HUES64 (cell line): ENCODE measurements around the gene SMOC2.

Source experiments
- H3K27ac ChIP-seq: 2 replicates; pipeline ENCODE4 v1.7.0; 2013; ENCODE audit warnings: low read depth, low read length, inconsistent platforms
- H3K27me3 ChIP-seq: 2 replicates; pipeline ENCODE4 v1.6.1; 2013; ENCODE audit warnings: mild to moderate bottlenecking, low read length; ENCODE audit not compliant: insufficient read depth
- H3K36me3 ChIP-seq: 2 replicates; pipeline ENCODE4 v1.6.1; 2013; ENCODE audit warnings: mild to moderate bottlenecking, low read length; ENCODE audit not compliant: insufficient read depth
- H3K4me1 ChIP-seq: 2 replicates; pipeline ENCODE4 v1.6.1; 2013; ENCODE audit warnings: mild to moderate bottlenecking, low read length, moderate library complexity; ENCODE audit not compliant: insufficient read depth
- H3K4me3 ChIP-seq: 2 replicates; pipeline ENCODE4 v1.5.1; 2013; ENCODE audit warnings: mild to moderate bottlenecking, low read length, moderate library complexity
- H3K9ac ChIP-seq: 2 replicates; pipeline ENCODE4 v1.6.1; 2013; ENCODE audit warnings: mild to moderate bottlenecking, low read depth, low read length
- H3K9me3 ChIP-seq: 2 replicates; pipeline ENCODE4 v1.6.1; 2013; ENCODE audit warnings: low read depth, low read length; ENCODE audit not compliant: insufficient read depth
- WGBS: fragments of 150-250, 120-280 bp; methylation state at CpG from one replicate; pipeline ENCODE4 v1.1.7; 2013; ENCODE audit warnings: missing lambda C conversion rate; 5-methylcytosine and 5-hydroxymethylcytosine counted together

SMOC2 gene

GRCh38 chr6:168542301-168542700 lies 101.3 kb downstream of the SMOC2 start:
- no peak overlapping the region for H3K9ac ChIP-seq
- no peak overlapping the region for H3K27ac ChIP-seq
- no peak overlapping the region for H3K4me3 ChIP-seq
- H3K9me3 ChIP-seq = no peaks in the 10 kb centered on the region
- H3K4me1 ChIP-seq = peaks cover 21% of the 10 kb centered on the region
- 83% methylated on average over 8 of the region's 8 CpGs for WGBS
- H3K36me3 ChIP-seq = no peaks in the 10 kb centered on the region
- no peaks in the 10 kb centered on the region for H3K27me3 ChIP-seq

GRCh38 chr6:168545428-168545827 lies 104.4 kb downstream of the SMOC2 start:
- Histone ChIP-seq H3K36me3 (no peaks in the 10 kb centered on the region), H3K4me1 (peaks cover 18% of the 10 kb centered on the region), H3K27ac (no peak overlapping the region), H3K9me3 (no peaks in the 10 kb centered on the region), H3K4me3 (no peak overlapping the region), H3K27me3 (no peaks in the 10 kb centered on the region), H3K9ac (no peak overlapping the region)
- 88% methylated on average over 6 of the region's 6 CpGs for WGBS

GRCh38 chr6:168546151-168546550 lies 105.2 kb downstream of the SMOC2 start:
- no peaks in the 10 kb centered on the region for H3K9me3 ChIP-seq
- no peaks in the 10 kb centered on the region for H3K36me3 ChIP-seq
- no peak overlapping the region for H3K27ac ChIP-seq
- H3K4me1 ChIP-seq = peaks cover 13% of the 10 kb centered on the region
- no peak overlapping the region for H3K4me3 ChIP-seq
- WGBS = 89% methylated on average over 1 of the region's 5 CpGs
- no peak overlapping the region for H3K9ac ChIP-seq
- H3K27me3 ChIP-seq = no peaks in the 10 kb centered on the region

GRCh38 chr6:168546730-168547129 lies 105.7 kb downstream of the SMOC2 start:
- no peak overlapping the region for H3K9ac ChIP-seq
- 97% methylated on average over 10 of the region's 10 CpGs for WGBS
- no peak overlapping the region for H3K4me3 ChIP-seq
- peaks cover 7% of the 10 kb centered on the region for H3K4me1 ChIP-seq
- H3K9me3 ChIP-seq = no peaks in the 10 kb centered on the region
- no peaks in the 10 kb centered on the region for H3K27me3 ChIP-seq
- H3K27ac ChIP-seq = no peak overlapping the region
- H3K36me3 ChIP-seq = no peaks in the 10 kb centered on the region

- no peak overlapping the region for H3K4me3 ChIP-seq
- H3K36me3 ChIP-seq = no peaks in the 10 kb centered on the region
- no peak overlapping the region for H3K27ac ChIP-seq
- no peaks in the 10 kb centered on the region for H3K4me1 ChIP-seq
- H3K9me3 ChIP-seq = no peaks in the 10 kb centered on the region
- H3K9ac ChIP-seq = no peak overlapping the region
- no peaks in the 10 kb centered on the region for H3K27me3 ChIP-seq
- 94% methylated on average over 8 of the region's 8 CpGs for WGBS
Measured at GRCh38 chr6:168550326-168550725, 109.3 kb downstream of the SMOC2 start.

GRCh38 chr6:168554472-168554871 lies 113.5 kb downstream of the SMOC2 start:
- H3K27ac ChIP-seq = no peak overlapping the region
- H3K4me1 ChIP-seq = no peaks in the 10 kb centered on the region
- no peaks in the 10 kb centered on the region for H3K9me3 ChIP-seq
- no peak overlapping the region for H3K9ac ChIP-seq
- 94% methylated on average over 10 of the region's 10 CpGs for WGBS
- H3K27me3 ChIP-seq = no peaks in the 10 kb centered on the region
- H3K36me3 ChIP-seq = no peaks in the 10 kb centered on the region
- no peak overlapping the region for H3K4me3 ChIP-seq

GRCh38 chr6:168554898-168555617 lies 114.1 kb downstream of the SMOC2 start:
- H3K4me3 ChIP-seq = no peak overlapping the region
- no peaks in the 10 kb centered on the region for H3K9me3 ChIP-seq
- no peaks in the 10 kb centered on the region for H3K4me1 ChIP-seq
- H3K27me3 ChIP-seq = no peaks in the 10 kb centered on the region
- WGBS = 95% methylated on average over 33 of the region's 33 CpGs
- H3K27ac ChIP-seq = no peak overlapping the region
- no peak overlapping the region for H3K9ac ChIP-seq
- no peaks in the 10 kb centered on the region for H3K36me3 ChIP-seq

- Histone ChIP-seq H3K36me3 (no peaks in the 10 kb centered on the region), H3K27me3 (no peaks in the 10 kb centered on the region), H3K27ac (no peak overlapping the region), H3K9ac (no peak overlapping the region), H3K9me3 (no peaks in the 10 kb centered on the region), H3K4me3 (no peak overlapping the region), H3K4me1 (no peaks in the 10 kb centered on the region)
- WGBS = 96% methylated on average over 41 of the region's 41 CpGs
Measured at GRCh38 chr6:168555618-168556273, 114.8 kb downstream of the SMOC2 start.

GRCh38 chr6:168557512-168557911 lies 116.5 kb downstream of the SMOC2 start:
- no peaks in the 10 kb centered on the region for H3K4me1 ChIP-seq
- no peak overlapping the region for H3K27ac ChIP-seq
- no peaks in the 10 kb centered on the region for H3K27me3 ChIP-seq
- no peaks in the 10 kb centered on the region for H3K36me3 ChIP-seq
- H3K9me3 ChIP-seq = no peaks in the 10 kb centered on the region
- H3K9ac ChIP-seq = no peak overlapping the region
- 95% methylated on average over 8 of the region's 8 CpGs for WGBS
- no peak overlapping the region for H3K4me3 ChIP-seq

- no peak overlapping the region for H3K9ac ChIP-seq
- no peaks in the 10 kb centered on the region for H3K9me3 ChIP-seq
- no peaks in the 10 kb centered on the region for H3K4me1 ChIP-seq
- H3K27ac ChIP-seq = no peak overlapping the region
- no peak overlapping the region for H3K4me3 ChIP-seq
- 95% methylated on average over 20 of the region's 20 CpGs for WGBS
- no peaks in the 10 kb centered on the region for H3K27me3 ChIP-seq
- no peaks in the 10 kb centered on the region for H3K36me3 ChIP-seq
Measured at GRCh38 chr6:168558686-168559085, 117.7 kb downstream of the SMOC2 start.

GRCh38 chr6:168559574-168560098 lies 118.7 kb downstream of the SMOC2 start:
- Histone ChIP-seq H3K36me3 (no peaks in the 10 kb centered on the region), H3K9ac (no peak overlapping the region), H3K27ac (no peak overlapping the region), H3K4me3 (no peak overlapping the region), H3K9me3 (no peaks in the 10 kb centered on the region), H3K27me3 (no peaks in the 10 kb centered on the region), H3K4me1 (no peaks in the 10 kb centered on the region)
- 96% methylated on average over 6 of the region's 6 CpGs for WGBS
